ENCODE measurements around the gene KPNB1.

DNA sequence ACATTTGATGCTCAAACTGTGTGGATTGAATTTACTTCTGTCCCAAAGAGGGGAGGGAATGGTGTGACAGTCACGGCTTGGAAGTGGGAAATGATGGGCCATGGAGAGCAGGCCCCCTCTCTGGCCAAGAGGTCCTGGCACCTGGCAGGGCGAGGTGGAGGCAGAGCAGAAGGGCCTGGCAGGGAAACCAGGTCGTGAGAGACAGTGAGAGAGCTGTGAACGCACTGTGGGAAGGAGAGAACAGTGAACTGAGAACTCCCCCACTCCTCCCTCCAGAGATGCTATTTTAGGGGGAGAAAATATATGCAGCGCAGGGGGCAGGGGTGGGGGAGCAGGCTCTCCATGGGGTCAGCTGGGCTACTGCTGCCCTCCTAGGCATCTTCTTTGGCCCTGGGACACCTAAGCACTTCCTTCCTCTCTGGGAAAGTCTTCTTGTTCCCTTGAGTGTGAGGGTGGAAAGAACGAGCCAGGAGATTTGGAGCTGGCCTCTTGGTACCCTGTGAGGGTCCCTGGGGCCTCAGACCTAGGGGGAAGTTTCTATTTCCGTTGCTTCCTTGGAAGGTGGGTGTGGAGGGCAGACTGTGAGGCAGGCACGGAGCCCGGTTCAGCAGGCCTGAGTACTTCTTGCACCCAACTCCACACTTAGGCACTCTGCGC, 66.1 kb downstream of the KPNB1 start:
- TF ChIP-seq, protein P1, sequence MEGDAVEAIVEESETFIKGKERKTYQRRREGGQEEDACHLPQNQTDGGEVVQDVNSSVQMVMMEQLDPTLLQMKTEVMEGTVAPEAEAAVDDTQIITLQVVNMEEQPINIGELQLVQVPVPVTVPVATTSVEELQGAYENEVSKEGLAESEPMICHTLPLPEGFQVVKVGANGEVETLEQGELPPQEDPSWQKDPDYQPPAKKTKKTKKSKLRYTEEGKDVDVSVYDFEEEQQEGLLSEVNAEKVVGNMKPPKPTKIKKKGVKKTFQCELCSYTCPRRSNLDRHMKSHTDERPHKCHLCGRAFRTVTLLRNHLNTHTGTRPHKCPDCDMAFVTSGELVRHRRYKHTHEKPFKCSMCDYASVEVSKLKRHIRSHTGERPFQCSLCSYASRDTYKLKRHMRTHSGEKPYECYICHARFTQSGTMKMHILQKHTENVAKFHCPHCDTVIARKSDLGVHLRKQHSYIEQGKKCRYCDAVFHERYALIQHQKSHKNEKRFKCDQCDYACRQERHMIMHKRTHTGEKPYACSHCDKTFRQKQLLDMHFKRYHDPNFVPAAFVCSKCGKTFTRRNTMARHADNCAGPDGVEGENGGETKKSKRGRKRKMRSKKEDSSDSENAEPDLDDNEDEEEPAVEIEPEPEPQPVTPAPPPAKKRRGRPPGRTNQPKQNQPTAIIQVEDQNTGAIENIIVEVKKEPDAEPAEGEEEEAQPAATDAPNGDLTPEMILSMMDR (conservative IDR thresholded peaks at IDR 0.05; ENCODE audit: low read length): no peak
- TF ChIP-seq EZH2phosphoT487 (IDR thresholded peaks at IDR 0.05; ENCODE audit: borderline replicate concordance, low read depth, low read length): no peak
